ENCODE measurements around the gene LYG2.
"Not testable (repeated sequence)": the region's sequence is repeated elsewhere in the genome, so short reads cannot be mapped to it uniquely, and the experiment has no call there.

The LYG2 gene, protein sequence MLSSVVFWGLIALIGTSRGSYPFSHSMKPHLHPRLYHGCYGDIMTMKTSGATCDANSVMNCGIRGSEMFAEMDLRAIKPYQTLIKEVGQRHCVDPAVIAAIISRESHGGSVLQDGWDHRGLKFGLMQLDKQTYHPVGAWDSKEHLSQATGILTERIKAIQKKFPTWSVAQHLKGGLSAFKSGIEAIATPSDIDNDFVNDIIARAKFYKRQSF

GRCh38 chr2:99255491-99256318 is at the start of gene LYG2:
Gene LYG2 (minus strand): TSS chr2:99255666. CDS start chr2:99254260, 1,406 bp downstream.
- DNase-seq (ENCODE audit: low read depth): no peak

DNA sequence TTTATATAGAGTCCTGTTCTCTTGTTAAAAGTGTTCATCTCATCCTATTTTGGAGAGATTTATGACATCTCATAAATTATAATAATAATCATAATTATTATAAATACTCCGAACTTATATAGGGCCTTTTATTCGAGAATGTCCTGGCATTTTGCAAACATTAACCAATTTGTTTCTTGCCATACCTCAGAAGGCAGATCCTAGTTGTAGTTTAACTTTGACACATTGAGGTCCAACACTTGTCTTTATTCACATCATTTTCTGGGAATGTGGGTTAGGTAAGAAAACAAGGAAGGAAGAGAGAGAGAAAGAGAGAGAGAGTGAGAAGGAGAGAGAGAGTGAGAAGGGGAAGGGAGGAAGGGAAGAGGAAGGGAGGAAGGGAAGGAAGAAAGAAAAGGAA is 45.6 kb upstream of the LYG2 start, which contains the start of gene LYG1:
Gene LYG1, minus strand, starts transcription at position 101 of the 400 bp plus-strand sequence. CDS start 5,527 bp downstream, outside the sequence.
- DNase-seq (ENCODE audit: low read depth): not testable (repeated sequence)

- DNase-seq (ENCODE audit: low read depth): no peak
These were observed 44.1 kb upstream of the LYG2 start for GRCh38 chr2:99299580-99299979.

DNA sequence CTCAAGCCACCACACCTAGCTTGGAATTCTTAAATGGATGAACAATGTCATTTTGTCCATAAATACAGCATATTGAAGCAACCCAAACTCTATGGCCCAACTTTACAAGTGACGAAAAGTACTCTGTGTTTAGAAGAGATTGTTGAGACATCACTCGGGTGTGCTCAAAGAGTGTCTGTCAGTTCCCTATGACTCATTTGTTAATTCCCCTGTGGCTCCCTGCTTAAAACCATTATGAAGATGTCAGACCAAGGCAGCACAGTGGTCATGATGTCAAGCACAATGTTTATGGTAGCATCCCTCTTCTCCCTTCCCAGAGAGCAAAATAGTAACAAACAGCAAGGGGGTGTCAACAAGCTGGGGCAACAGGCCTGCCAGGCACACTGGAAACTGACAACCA is 42.5 kb upstream of the LYG2 start:
- no peak for DNase-seq (ENCODE audit: low read depth)

GRCh38 chr2:99285526-99285925 is 30.1 kb upstream of the LYG2 start:
- no peak for DNase-seq (ENCODE audit: low read depth)

DNA sequence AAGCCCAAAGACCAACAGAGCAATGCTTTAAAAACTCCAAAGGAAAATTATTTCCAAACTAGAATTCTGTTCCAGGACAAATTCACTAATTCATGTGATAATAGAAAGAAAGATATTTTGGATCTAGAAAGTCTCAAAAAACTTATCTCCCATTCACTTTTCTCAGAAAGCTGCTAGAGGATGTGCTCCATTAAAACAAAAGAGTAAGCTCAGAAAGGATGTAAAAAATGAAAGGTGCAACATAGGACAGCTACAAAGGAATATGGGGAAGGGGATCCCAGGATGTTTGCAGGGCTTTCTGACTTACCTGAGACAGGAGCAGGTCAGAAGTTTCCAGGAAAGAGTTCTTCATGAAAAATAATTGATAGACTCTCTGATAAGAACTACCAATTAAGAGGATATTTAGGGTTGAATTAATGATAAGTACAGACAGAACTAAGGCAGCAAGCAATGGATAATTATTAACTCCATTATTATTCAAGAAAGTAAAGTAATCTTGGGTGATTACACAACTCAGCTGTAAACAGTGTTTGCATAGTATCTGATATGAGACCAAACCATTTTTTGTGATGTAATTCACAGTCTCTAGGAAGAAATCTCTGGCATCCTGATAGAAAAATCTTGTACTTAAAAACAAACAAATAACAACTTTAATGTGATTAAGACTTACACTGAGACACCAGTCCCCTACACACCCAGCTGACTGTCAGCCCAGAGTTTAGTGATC is 24.7 kb upstream of the LYG2 start:
- no peak for DNase-seq (ENCODE audit: low read depth)

- no peak for DNase-seq (ENCODE audit: low read depth)
These were observed 23.4 kb upstream of the LYG2 start for GRCh38 chr2:99278793-99279291.

DNA sequence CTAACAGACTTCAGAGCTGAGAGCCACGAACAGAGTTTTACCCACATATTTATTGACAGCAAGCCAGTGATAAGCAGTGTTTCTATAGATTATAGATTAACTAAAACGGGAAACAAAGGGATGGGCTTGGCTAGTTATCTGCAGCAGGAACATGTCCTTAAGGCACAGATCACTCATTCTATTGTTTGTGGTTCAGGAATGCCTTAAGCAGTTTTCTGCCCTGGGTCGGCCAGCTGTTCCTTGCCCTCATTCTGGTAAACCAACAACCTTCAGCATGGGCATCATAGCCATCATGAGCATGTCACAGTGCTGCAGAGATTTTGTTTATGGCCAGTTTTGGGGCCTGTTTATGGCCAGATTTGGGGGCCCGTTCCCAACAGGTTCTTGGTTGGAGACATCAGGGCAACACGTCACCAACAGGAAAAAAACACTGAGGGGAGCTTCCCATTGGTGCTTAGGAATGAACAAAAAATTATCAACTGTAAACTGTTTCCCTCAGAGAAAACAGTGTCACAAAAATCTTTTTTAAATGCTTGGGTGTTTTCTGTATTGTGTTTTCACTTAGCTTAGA is 22.8 kb upstream of the LYG2 start:
- not testable (repeated sequence) for DNase-seq (ENCODE audit: low read depth)

DNA sequence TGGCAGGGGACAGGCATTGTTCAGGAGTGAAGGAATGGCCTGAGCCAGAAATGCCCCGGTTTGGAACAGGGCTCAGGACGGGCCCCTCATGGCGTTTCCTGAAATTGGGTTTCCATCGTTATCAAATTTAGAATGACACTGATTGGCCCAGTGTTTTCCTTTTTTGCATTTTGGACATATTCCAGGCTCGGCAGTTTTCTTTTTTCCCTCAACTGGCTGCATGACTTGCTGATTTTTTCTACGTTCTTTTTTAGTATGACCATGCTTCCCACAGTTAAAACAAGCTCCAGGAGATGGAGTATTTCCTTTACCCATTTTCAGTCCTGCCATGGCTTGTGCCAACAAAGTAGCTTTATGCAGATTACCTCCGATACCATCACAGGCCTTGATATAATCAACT is 20.4 kb upstream of the LYG2 start:
- DNase-seq (ENCODE audit: low read depth): no peak

GRCh38 chr2:99261242-99261641 is 5.8 kb upstream of the LYG2 start:
- no peak for DNase-seq (ENCODE audit: low read depth)

DNA sequence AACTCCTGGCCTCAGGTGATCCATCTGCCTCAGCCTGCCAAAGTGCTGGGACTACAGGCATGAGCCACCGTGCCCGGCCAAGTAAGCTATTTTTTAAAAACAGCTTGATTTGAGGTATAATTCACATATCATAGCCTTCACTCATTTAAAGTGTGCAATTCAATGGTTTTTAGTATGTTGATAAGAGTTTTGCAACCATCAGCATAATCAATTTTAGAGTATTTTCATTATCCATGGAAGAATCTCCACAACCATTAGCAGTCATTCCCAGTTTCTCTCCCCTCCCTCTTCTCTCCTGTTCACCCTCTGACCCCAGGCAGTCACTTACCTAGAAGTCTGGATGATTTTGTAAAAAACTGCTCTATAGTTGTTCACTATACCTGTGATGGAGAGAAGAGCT is 4.7 kb upstream of the LYG2 start:
- DNase-seq (ENCODE audit: low read depth): no peak

DNA sequence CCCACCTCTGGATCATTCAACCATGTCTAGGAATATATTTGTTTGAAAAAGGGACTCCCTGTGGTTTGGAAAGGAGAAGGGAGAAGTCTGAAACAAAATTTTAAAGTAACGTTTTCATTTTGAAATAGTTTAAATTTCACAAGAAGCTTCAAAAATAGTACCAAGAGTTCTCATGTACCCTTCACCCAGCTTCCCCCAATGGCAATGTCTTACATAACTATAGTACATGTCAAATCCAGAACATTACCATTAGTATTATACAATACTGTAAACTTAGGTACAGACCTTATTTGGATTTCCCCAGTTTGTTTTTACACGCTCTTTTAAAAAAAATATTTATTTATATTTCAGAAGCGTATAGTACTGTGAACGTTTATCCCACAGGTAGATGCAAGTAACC is 4.0 kb upstream of the LYG2 start:
- DNase-seq (ENCODE audit: low read depth): no peak

DNA sequence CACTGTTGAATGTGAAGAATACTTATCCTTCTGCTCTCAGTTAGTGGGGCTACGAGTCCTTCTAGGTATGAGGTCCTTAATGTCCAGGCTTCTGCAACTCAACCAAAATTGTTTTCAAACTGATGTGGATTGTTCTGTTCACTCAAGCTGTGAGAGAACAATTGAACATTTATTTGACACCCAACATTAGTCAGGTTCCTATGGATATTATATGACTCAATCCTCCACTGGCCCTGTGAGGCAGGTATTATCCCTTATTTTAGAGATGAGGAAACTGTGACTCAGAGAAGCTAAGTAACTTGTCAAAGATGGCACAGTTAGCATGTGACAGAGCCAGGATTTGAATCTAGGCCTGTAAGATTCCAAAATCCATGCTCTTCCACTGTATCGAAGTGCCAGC is 1.2 kb upstream of the LYG2 start:
- DNase-seq (ENCODE audit: low read depth): no peak

DNA sequence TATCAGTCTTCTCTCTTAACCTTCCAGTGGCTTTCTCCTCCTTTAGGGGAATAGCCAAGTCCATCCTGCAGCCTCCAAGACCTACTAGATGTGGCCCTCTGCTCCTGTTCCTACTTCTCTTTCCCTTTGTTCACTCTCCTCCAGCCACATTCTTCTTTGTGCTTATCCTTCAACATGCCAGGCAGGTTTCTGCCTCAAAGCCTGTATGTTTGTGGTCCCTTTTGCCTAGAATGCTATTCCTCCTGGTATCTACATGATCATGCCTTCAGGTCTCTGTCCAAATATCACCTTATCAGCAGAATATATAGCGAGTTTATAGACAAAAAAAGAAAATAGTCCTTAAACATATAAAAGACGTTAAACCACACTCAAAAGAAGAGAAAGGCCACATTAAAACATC is 5.5 kb downstream of the LYG2 start:
- no peak for DNase-seq (ENCODE audit: low read depth)

DNA sequence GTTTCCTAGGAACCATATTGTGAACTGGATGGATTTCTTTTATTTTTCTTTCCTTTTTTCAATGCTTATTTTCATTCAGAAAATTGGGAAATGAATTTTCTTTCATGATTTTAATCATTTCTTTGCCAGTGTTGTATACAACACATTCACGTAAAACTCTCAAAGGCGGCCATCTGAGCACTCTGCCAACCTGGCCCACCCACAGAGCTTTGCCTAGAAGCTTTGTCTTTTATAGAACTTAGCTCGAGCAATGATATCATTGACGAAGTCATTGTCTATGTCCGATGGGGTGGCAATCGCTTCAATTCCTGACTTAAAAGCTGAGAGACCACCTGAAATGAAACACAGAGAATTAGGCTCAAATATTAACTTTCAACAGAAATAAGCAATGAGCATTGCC is 13.3 kb downstream of the LYG2 start:
- DNase-seq (ENCODE audit: low read depth): no peak

DNA sequence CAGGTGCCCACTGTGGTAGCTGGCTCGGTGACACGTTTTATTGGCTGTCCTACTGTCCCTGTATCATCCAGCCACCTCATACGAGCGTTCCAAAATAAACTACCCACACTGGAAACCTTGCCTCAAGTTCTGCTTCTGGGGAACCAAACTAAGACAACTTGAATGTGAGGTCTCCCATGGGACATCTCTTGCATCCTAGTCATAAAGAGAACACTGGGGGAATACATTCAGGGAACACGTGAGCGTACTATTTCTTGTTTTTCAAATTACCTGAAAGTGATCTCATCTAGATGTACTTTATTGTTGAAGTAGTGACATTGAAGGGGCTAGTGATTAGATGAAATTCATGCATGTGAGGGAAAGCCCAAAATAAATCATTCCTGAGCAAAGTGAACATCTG is 15.0 kb downstream of the LYG2 start:
- no peak for DNase-seq (ENCODE audit: low read depth)

- DNase-seq (ENCODE audit: low read depth): no peak
These were observed 16.9 kb downstream of the LYG2 start for GRCh38 chr2:99238599-99238998.

DNA sequence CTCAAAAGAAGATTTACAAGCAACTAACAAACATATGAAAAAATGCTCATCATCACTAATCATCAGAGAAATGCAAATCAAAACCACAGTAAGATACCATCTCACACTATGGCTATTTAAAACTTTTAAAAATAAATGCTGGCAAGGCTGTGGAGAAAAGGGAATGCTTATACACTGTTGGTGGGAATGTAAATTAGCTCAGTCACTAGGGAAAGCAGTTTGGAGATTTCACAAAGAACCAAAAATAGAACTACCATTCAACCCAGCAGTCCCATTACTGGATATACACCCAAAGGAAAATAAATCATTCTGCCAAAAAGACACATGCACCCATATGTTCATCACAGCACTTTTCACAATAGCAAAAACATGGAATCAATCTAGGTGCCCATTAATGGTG is 22.3 kb downstream of the LYG2 start:
- not testable (repeated sequence) for DNase-seq (ENCODE audit: low read depth)

DNA sequence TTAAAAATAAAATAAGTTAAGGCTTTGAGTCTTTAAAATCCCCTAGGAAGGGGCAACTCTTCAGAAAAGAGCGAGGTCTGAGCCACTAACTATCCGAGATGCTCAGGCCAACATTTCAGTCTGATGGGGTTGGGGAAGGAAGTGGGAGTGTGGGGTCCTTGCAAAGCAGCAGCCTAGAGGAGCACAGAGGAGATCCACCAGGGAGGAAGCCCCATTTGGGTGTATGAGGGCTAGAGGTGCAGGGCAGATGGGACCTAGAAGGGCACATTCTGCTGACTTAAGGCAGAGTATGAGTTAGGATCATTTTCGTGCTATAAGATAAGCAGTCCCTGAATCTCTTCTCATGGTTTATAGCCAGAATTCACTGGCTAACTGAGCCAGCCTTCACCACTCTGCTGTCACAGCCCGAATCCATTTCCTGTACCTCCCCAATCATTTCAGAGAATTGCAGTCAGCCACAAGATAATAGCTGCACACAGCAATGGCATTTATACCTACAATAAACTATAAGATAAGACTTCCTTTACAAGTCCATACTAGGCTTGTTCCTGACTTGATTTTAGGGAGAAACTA is 37.5 kb downstream of the LYG2 start:
- no peak for DNase-seq (ENCODE audit: low read depth)

DNA sequence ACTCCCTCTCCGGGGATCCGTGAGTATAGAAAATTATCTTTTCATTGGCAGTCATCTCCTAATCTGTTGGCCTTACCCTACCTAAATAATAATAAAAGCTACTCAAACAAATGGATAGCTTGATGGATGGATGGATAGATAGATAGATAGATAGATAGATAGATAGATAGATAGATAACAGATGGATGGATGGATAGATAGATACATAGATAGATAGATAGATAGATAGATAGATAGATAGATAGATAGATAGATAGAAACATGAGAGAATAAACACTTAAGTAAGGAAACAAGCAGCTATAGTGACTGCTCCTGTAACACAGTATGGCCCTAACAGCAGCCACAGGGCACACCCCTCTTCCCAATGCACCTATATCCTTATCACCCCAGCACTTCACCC is 39.4 kb downstream of the LYG2 start:
- no peak for DNase-seq (ENCODE audit: low read depth)

- DNase-seq (ENCODE audit: low read depth): no peak
These were observed 50.0 kb downstream of the LYG2 start for GRCh38 chr2:99205491-99205890.

Data from stimulated activated CD8-positive, alpha-beta memory T cell treated with anti-CD3 and anti-CD28 coated beads, Interleukin-15, amount 100 ng/mL, for 24 hours (primary cell).